Effector memory CD8-positive, alpha-beta T cell (primary cell): ENCODE results near the gene SOX8.
"Not testable (repeated sequence)": the region's sequence is repeated elsewhere in the genome, so short reads cannot be mapped to it uniquely, and the experiment has no call there.

ENCODE experiments used
- ATAC-seq: fragments of 150-1000 bp; cut with Tn5 transposase; replicated peaks from 2 replicates; pipeline ENCODE4 v1.10.0; 2021; ENCODE audit warnings: mild to moderate bottlenecking, moderate library complexity
- DNase-seq, 3 experiments: peaks; one replicate each; pipeline ENCODE4 v3.0.0; 2021
- H3K27ac Mint-ChIP-seq, 2 donors: one replicate each; pipeline ENCODE4 v1.8.0; 2022; ENCODE audit warnings: mild to moderate bottlenecking in 2 of 2, mixed read lengths in 2 of 2, moderate library complexity in 2 of 2
- H3K27me3 Mint-ChIP-seq, 2 donors: one replicate each; pipeline ENCODE4 v1.8.0; 2022; ENCODE audit warnings: mixed read lengths in 2 of 2
- H3K36me3 Mint-ChIP-seq: one replicate; pipeline ENCODE4 v1.8.0; 2022; ENCODE audit warnings: mild to moderate bottlenecking, moderate library complexity, mixed read lengths; ENCODE audit not compliant: insufficient read depth
- H3K4me1 Mint-ChIP-seq, 2 donors: one replicate each; pipeline ENCODE4 v1.8.0; 2022; ENCODE audit warnings: low read depth in 2 of 2, mixed read lengths in 2 of 2
- H3K4me3 Mint-ChIP-seq, 2 donors: one replicate each; pipeline ENCODE4 v1.8.0; 2022; ENCODE audit warnings: mild to moderate bottlenecking in 2 of 2, mixed read lengths in 2 of 2, moderate library complexity in 2 of 2
- H3K9me3 Mint-ChIP-seq, 2 donors: one replicate each; pipeline ENCODE4 v1.8.0; 2022; ENCODE audit warnings: mixed read lengths in 2 of 2

SOX8 gene

GRCh38 chr16:1012722-1013592, 31.4 kb downstream of the SOX8 start:
- Mint-ChIP-seq H3K4me1 (no peaks in the 10 kb centered on the region), H3K36me3 (peaks cover 5% of the 10 kb centered on the region), H3K4me3 (no peak overlapping the region), H3K9me3 (no peaks in the 10 kb centered on the region), H3K27ac (no peak overlapping the region), H3K27me3 (peaks cover 26 to 38% of the 10 kb centered on the region in 2 donors)
- ATAC-seq (no peak), DNase-seq (no peak)

GRCh38 chr16:1013593-1013900, 32.0 kb downstream of the SOX8 start:
- H3K27me3 Mint-ChIP-seq, result peaks cover 24 to 35% of the 10 kb centered on the region in 2 donors
- DNase-seq (no peak), ATAC-seq (no peak)
- H3K4me3 Mint-ChIP-seq, result no peak overlapping the region
- peaks cover 5% of the 10 kb centered on the region for H3K36me3 Mint-ChIP-seq
- H3K9me3 Mint-ChIP-seq, result no peaks in the 10 kb centered on the region
- no peaks in the 10 kb centered on the region for H3K4me1 Mint-ChIP-seq
- no peak overlapping the region for H3K27ac Mint-ChIP-seq

- ATAC-seq, result no peak
- no peak for DNase-seq
- H3K4me1 Mint-ChIP-seq, result no peaks in the 10 kb centered on the region
- H3K27me3 Mint-ChIP-seq, result peaks cover 24 to 35% of the 10 kb centered on the region in 2 donors
- H3K4me3 Mint-ChIP-seq, result no peak overlapping the region
- H3K36me3 Mint-ChIP-seq, result peaks cover 9% of the 10 kb centered on the region
- H3K9me3 Mint-ChIP-seq, result no peaks in the 10 kb centered on the region
- no peak overlapping the region for H3K27ac Mint-ChIP-seq
Measured at GRCh38 chr16:1014221-1014620, 32.7 kb downstream of the SOX8 start.

- Mint-ChIP-seq H3K4me1 (no peaks in the 10 kb centered on the region), H3K36me3 (peaks cover 9% of the 10 kb centered on the region), H3K4me3 (no peak overlapping the region), H3K27ac (no peak overlapping the region), H3K27me3 (peaks cover 17 to 29% of the 10 kb centered on the region in 2 donors), H3K9me3 (no peaks in the 10 kb centered on the region)
- DNase-seq, result no peak
- ATAC-seq, result no peak
Measured at GRCh38 chr16:1014771-1015495, 33.4 kb downstream of the SOX8 start.

GRCh38 chr16:1018447-1019198, 37.1 kb downstream of the SOX8 start:
- Mint-ChIP-seq H3K27me3 (peaks cover 7 to 10% of the 10 kb centered on the region in 2 donors), H3K36me3 (peaks cover 4% of the 10 kb centered on the region), H3K27ac (peak overlapping the region in 1 of 2 donors; percentile 20), H3K4me3 (no peak overlapping the region), H3K4me1 (no peaks in the 10 kb centered on the region), H3K9me3 (no peaks in the 10 kb centered on the region)
- ATAC-seq, result no peak
- no peak for DNase-seq

- H3K36me3 Mint-ChIP-seq, result peaks cover 4% of the 10 kb centered on the region
- no peak overlapping the region for H3K27ac Mint-ChIP-seq
- H3K4me1 Mint-ChIP-seq, result no peaks in the 10 kb centered on the region
- DNase-seq (no peak), ATAC-seq (no peak)
- peaks cover 7 to 10% of the 10 kb centered on the region in 2 donors for H3K27me3 Mint-ChIP-seq
- H3K9me3 Mint-ChIP-seq, result no peaks in the 10 kb centered on the region
- H3K4me3 Mint-ChIP-seq, result no peak overlapping the region
Measured at GRCh38 chr16:1019231-1020090, 37.9 kb downstream of the SOX8 start.

GRCh38 chr16:1020091-1020399, 38.5 kb downstream of the SOX8 start:
- Mint-ChIP-seq H3K27me3 (peaks cover 7 to 10% of the 10 kb centered on the region in 2 donors), H3K4me1 (no peaks in the 10 kb centered on the region), H3K36me3 (peaks cover 4% of the 10 kb centered on the region), H3K4me3 (no peak overlapping the region), H3K27ac (no peak overlapping the region), H3K9me3 (no peaks in the 10 kb centered on the region)
- ATAC-seq, result no peak
- DNase-seq, result no peak

GRCh38 chr16:1020591-1020990, 39.0 kb downstream of the SOX8 start:
- no peak for ATAC-seq
- peaks cover 7 to 10% of the 10 kb centered on the region in 2 donors for H3K27me3 Mint-ChIP-seq
- H3K4me1 Mint-ChIP-seq, result no peaks in the 10 kb centered on the region
- H3K36me3 Mint-ChIP-seq, result peaks cover 4% of the 10 kb centered on the region
- no peak overlapping the region for H3K27ac Mint-ChIP-seq
- H3K9me3 Mint-ChIP-seq, result no peaks in the 10 kb centered on the region
- H3K4me3 Mint-ChIP-seq, result no peak overlapping the region
- DNase-seq, result no peak

- H3K27me3 Mint-ChIP-seq, result peaks cover 7 to 15% of the 10 kb centered on the region in 2 donors
- no peak overlapping the region for H3K27ac Mint-ChIP-seq
Measured at GRCh38 chr16:1021553-1022160, 40.1 kb downstream of the SOX8 start.

GRCh38 chr16:1022466-1022865, 40.9 kb downstream of the SOX8 start:
- no peak for ATAC-seq
- Mint-ChIP-seq H3K36me3 (peaks cover 4% of the 10 kb centered on the region), H3K27me3 (peaks cover 7 to 21% of the 10 kb centered on the region in 2 donors), H3K4me3 (no peak overlapping the region), H3K4me1 (no peaks in the 10 kb centered on the region), H3K27ac (no peak overlapping the region), H3K9me3 (no peaks in the 10 kb centered on the region)
- no peak for DNase-seq

More at GRCh38 chr16:1021553-1022160, 40.1 kb downstream of the SOX8 start:
- no peak for ATAC-seq
- DNase-seq, result no peak
- H3K4me3 Mint-ChIP-seq, result no peak overlapping the region
- peaks cover 4% of the 10 kb centered on the region for H3K36me3 Mint-ChIP-seq
- H3K9me3 Mint-ChIP-seq, result no peaks in the 10 kb centered on the region
- H3K4me1 Mint-ChIP-seq, result no peaks in the 10 kb centered on the region

- Mint-ChIP-seq H3K4me3 (no peak overlapping the region), H3K36me3 (no peaks in the 10 kb centered on the region), H3K27ac (no peak overlapping the region), H3K27me3 (peaks cover 0 to 24% of the 10 kb centered on the region in 2 donors), H3K9me3 (no peaks in the 10 kb centered on the region), H3K4me1 (no peaks in the 10 kb centered on the region)
- DNase-seq (no peak), ATAC-seq (no peak)
Measured at GRCh38 chr16:1024138-1024537, 42.6 kb downstream of the SOX8 start.

- not testable (repeated sequence) for H3K4me1 Mint-ChIP-seq, H3K36me3 Mint-ChIP-seq, ATAC-seq, H3K27ac Mint-ChIP-seq, H3K4me3 Mint-ChIP-seq, DNase-seq, H3K9me3 Mint-ChIP-seq
- peaks cover 0 to 30% of the 10 kb centered on the region in 2 donors for H3K27me3 Mint-ChIP-seq
Measured at GRCh38 chr16:1025183-1025809, 43.7 kb downstream of the SOX8 start.
